Islet precursor cell (in vitro differentiated cells): ENCODE results near the gene NKAIN4.

Source experiments
- DNase-seq: peaks from one replicate; pipeline ENCODE4 v3.0.0-alpha.2; 2018

Gene NKAIN4

GRCh38 chr20:63190828-63191227 lies 63.4 kb downstream of the NKAIN4 start:
- no peak for DNase-seq
